OCI-LY3 (cell line): ENCODE data around the gene ARHGEF28.

Source experiments
- CTCF ChIP-seq: fragments of 200-600, 300-600 bp; sonication (generic); IDR thresholded peaks from 2 replicates; pipeline ENCODE4 v1.5.1; 2014; ENCODE audit warnings: antibody characterized with exemption, low read length, low read depth
- EZH2phosphoT487 ChIP-seq: fragments of 200-600 bp; shearing (Covaris generic); IDR thresholded peaks from 2 replicates; pipeline ENCODE4 v1.6.1; 2018; ENCODE audit warnings: antibody characterized with exemption, mixed run types, low read depth

GRCh38 chr5:73948720-73949119, 322.7 kb downstream of the ARHGEF28 start:
- TF ChIP-seq CTCF (no peak), EZH2phosphoT487 (no peak)
